ENCODE measurements around the gene STAMBPL1.
"Not testable (repeated sequence)": the region's sequence is repeated elsewhere in the genome, so short reads cannot be mapped to it uniquely, and the experiment has no call there.

The STAMBPL1 gene

GRCh38 chr10:88920986-88921593 is 41.0 kb downstream of the STAMBPL1 start:
- no peak for DNase-seq (ENCODE audit: low read depth)

- no peak for DNase-seq (ENCODE audit: low read depth)
These were observed 42.0 kb downstream of the STAMBPL1 start for GRCh38 chr10:88922041-88922440.

- DNase-seq (ENCODE audit: low read depth) = no peak
These were observed 43.5 kb downstream of the STAMBPL1 start for GRCh38 chr10:88923520-88923919.

- DNase-seq (ENCODE audit: low read depth) = no peak
These were observed 46.7 kb downstream of the STAMBPL1 start for GRCh38 chr10:88926566-88927415.

GRCh38 chr10:88927416-88927690 is 47.3 kb downstream of the STAMBPL1 start:
- no peak for DNase-seq (ENCODE audit: low read depth)

- no peak for DNase-seq (ENCODE audit: low read depth)
These were observed 48.2 kb downstream of the STAMBPL1 start for GRCh38 chr10:88928254-88928653.

- DNase-seq (ENCODE audit: low read depth) = no peak
These were observed 51.5 kb downstream of the STAMBPL1 start for GRCh38 chr10:88931548-88931947.

GRCh38 chr10:88932029-88932428 is 52.0 kb downstream of the STAMBPL1 start:
- DNase-seq (ENCODE audit: low read depth) = not testable (repeated sequence)

- no peak for DNase-seq (ENCODE audit: low read depth)
These were observed 52.7 kb downstream of the STAMBPL1 start for GRCh38 chr10:88932539-88933256.

- DNase-seq (ENCODE audit: low read depth) = no peak
These were observed 53.5 kb downstream of the STAMBPL1 start for GRCh38 chr10:88933564-88933963.

- peak; percentile 50 for DNase-seq (ENCODE audit: low read depth)
These were observed 55.0 kb downstream of the STAMBPL1 start for GRCh38 chr10:88934900-88935672.

GRCh38 chr10:88936656-88937055 is 56.6 kb downstream of the STAMBPL1 start:
- no peak for DNase-seq (ENCODE audit: low read depth)

- no peak for DNase-seq (ENCODE audit: low read depth)
These were observed 58.0 kb downstream of the STAMBPL1 start for GRCh38 chr10:88938039-88938438.

- DNase-seq (ENCODE audit: low read depth) = no peak
These were observed 58.9 kb downstream of the STAMBPL1 start for GRCh38 chr10:88938938-88939337.

GRCh38 chr10:88941026-88941425 is 61.0 kb downstream of the STAMBPL1 start:
- no peak for DNase-seq (ENCODE audit: low read depth)

- DNase-seq (ENCODE audit: low read depth) = no peak
These were observed 63.7 kb downstream of the STAMBPL1 start for GRCh38 chr10:88943778-88944177.

- DNase-seq (ENCODE audit: low read depth) = no peak
These were observed 64.8 kb downstream of the STAMBPL1 start for GRCh38 chr10:88944813-88945212.

- no peak for DNase-seq (ENCODE audit: low read depth)
These were observed 66.2 kb downstream of the STAMBPL1 start for GRCh38 chr10:88946200-88946599.

- DNase-seq (ENCODE audit: low read depth) = no peak
These were observed 67.0 kb downstream of the STAMBPL1 start for GRCh38 chr10:88946965-88947590.

- DNase-seq (ENCODE audit: low read depth) = no peak
These were observed 69.0 kb downstream of the STAMBPL1 start for GRCh38 chr10:88949051-88949450.

GRCh38 chr10:88949912-88950837 is 70.1 kb downstream of the STAMBPL1 start:
- no peak for DNase-seq (ENCODE audit: low read depth)
